SK-N-MC (cell line): ENCODE results near the gene NDC80.

Experiments used
- EZH2 ChIP-seq: fragments of 200-600 bp; sonication (generic); IDR thresholded peaks from one replicate; pipeline ENCODE4 v1.6.1; 2017; ENCODE audit warnings: antibody characterized with exemption
- FOXP2 ChIP-seq: optimal IDR thresholded peaks from 2 replicates; pipeline ENCODE3; 2011; ENCODE audit warnings: mild to moderate bottlenecking, moderate library complexity; ENCODE audit not compliant: insufficient read depth; ENCODE audit errors: extremely low read length, control extremely low read depth
- POLR2AphosphoS5 ChIP-seq: IDR thresholded peaks from 2 replicates; pipeline ENCODE4 v1.6.1; 2012; ENCODE audit warnings: mild to moderate bottlenecking, low read depth, low read length, borderline replicate concordance

GRCh38 chr18:2571200-2572170 lies at the start of gene NDC80, which contains the start of gene METTL4:
- TF ChIP-seq EZH2 (no peak), POLR2AphosphoS5 (peak; percentile 81), FOXP2 (peak; percentile 66)
